Endothelial cell of umbilical vein (primary cell): ENCODE results near the gene TMEM181. TPM values are rescaled to one million over a fixed set of nuclear protein-coding genes. Genes with fewer than 3 reads are reported as not detected.

Experiments used
- BruUV-seq: library from RNA; stranded (reverse); fragments of 400-500 nt; replicated peaks from 2 replicates; lab custom pipeline; 2021; lab: Mats Ljungman, UMichigan
- CTCF ChIA-PET: fragments of 300-600, 350-600 bp; sonication (Branson Sonifier 250); formaldehyde crosslinking; loops from one replicate; lab custom pipeline; 2021; ENCODE audit warnings: antibody characterized with exemption, inconsistent platforms; lab: Charles Lee
- POLR2A ChIA-PET: fragments of 300-600, 350-600 bp; sonication (Branson Sonifier 250); formaldehyde crosslinking; loops from one replicate; lab custom pipeline; 2021; ENCODE audit warnings: antibody characterized with exemption, inconsistent platforms; lab: Charles Lee
- DNase-seq: peaks from one replicate; pipeline ENCODE4 v3.0.0-alpha.2; 2011; ENCODE audit warnings: low read depth, low spot score
- FAIRE-seq: peaks from 2 replicates; lab custom pipeline; 2011; peaks lifted over from hg19 to GRCh38; lab: Jason Lieb, UNC
- H2AFZ ChIP-seq: 2 replicates; pipeline ENCODE4 v1.6.0; 2012; ENCODE audit warnings: low read depth, low read length, control low read depth, inconsistent platforms
- H3K27ac ChIP-seq: 2 replicates; pipeline ENCODE4 v1.5.1; 2011; ENCODE audit warnings: low read depth, mild to moderate bottlenecking, control low read depth, low read length, moderate library complexity; ENCODE audit not compliant: insufficient read depth
- H3K27me3 ChIP-seq, 2 experiments: 2 replicates each; pipeline versions ENCODE4 v1.6.0 to v1.6.1; 2011; ENCODE audit warnings: low read length in 2 of 2, mixed read lengths in 1 of 2; ENCODE audit not compliant: control insufficient read depth in 2 of 2, insufficient read depth in 2 of 2
- H3K36me3 ChIP-seq, 2 experiments: 2 replicates in 1 of 2; 3 replicates in 1 of 2; pipeline ENCODE4 v1.5.1; 2011; ENCODE audit warnings: low read length in 2 of 2, mild to moderate bottlenecking in 1 of 2, moderate library complexity in 1 of 2; ENCODE audit not compliant: control insufficient read depth in 2 of 2, insufficient read depth in 2 of 2; ENCODE audit errors: extremely low read depth in 1 of 2
- H3K4me1 ChIP-seq: 3 replicates; pipeline ENCODE4 v1.5.1; 2011; ENCODE audit warnings: mild to moderate bottlenecking, low read length; ENCODE audit not compliant: control insufficient read depth, insufficient read depth; ENCODE audit errors: extremely low read depth
- H3K4me2 ChIP-seq: 2 replicates; pipeline ENCODE4 v1.6.1; 2011; ENCODE audit warnings: low read length, control low read depth, mixed read lengths; ENCODE audit not compliant: insufficient read depth
- H3K4me3 ChIP-seq, 3 experiments: fragments of 200-600 bp in 1 of 3; sonication (generic), shearing (Covaris generic) in 1 of 3; replicated peaks in 1 of 3; 2 replicates each; pipeline ENCODE4 v1.5.1; 2011 to 2016; ENCODE audit warnings: control low read depth in 3 of 3, low read length in 3 of 3, mild to moderate bottlenecking in 2 of 3, inconsistent platforms in 1 of 3, low read depth in 1 of 3, moderate library complexity in 1 of 3; ENCODE audit not compliant: insufficient read depth in 1 of 3
- H3K79me2 ChIP-seq: 2 replicates; pipeline ENCODE4 v1.6.0; 2012; ENCODE audit warnings: low read length, inconsistent platforms; ENCODE audit not compliant: control insufficient read depth, insufficient read depth
- H3K9ac ChIP-seq: replicated peaks from 2 replicates; pipeline ENCODE3; 2011; ENCODE audit warnings: low read length, control low read depth; ENCODE audit not compliant: insufficient read depth; ENCODE audit errors: extremely low read depth
- H3K9me1 ChIP-seq: replicated peaks from 3 replicates; pipeline ENCODE4 v1.6.0; 2011; ENCODE audit warnings: mild to moderate bottlenecking, low read length; ENCODE audit not compliant: control insufficient read depth, insufficient read depth; ENCODE audit errors: extremely low read depth
- H3K9me3 ChIP-seq: replicated peaks from 2 replicates; pipeline ENCODE4 v1.5.1; 2012; ENCODE audit warnings: low read length, inconsistent platforms; ENCODE audit not compliant: control insufficient read depth, insufficient read depth
- H4K20me1 ChIP-seq: replicated peaks from 2 replicates; pipeline ENCODE3; 2011; ENCODE audit warnings: mild to moderate bottlenecking, low read length; ENCODE audit not compliant: control insufficient read depth, insufficient read depth; ENCODE audit errors: extremely low read depth
- EZH2 ChIP-seq: IDR thresholded peaks from 2 replicates; pipeline ENCODE4 v1.6.1; 2012; ENCODE audit warnings: borderline replicate concordance, low read depth, mild to moderate bottlenecking, moderate library complexity, low read length, inconsistent platforms; ENCODE audit not compliant: severe bottlenecking
- FOS ChIP-seq: IDR thresholded peaks from 2 replicates; pipeline ENCODE4 v1.6.1; 2011; ENCODE audit warnings: mild to moderate bottlenecking, low read length, moderate library complexity, borderline replicate concordance; ENCODE audit not compliant: insufficient read depth
- GATA2 ChIP-seq: IDR thresholded peaks from 2 replicates; pipeline ENCODE4 v1.7.0; 2011; ENCODE audit warnings: low read depth, mild to moderate bottlenecking, moderate library complexity, mixed read lengths, low read length; ENCODE audit not compliant: insufficient read length, insufficient read depth
- JUN ChIP-seq: IDR thresholded peaks from 2 replicates; pipeline ENCODE4 v1.6.1; 2011; ENCODE audit warnings: borderline replicate concordance, low read depth; ENCODE audit not compliant: insufficient read length, insufficient read depth
- MYC ChIP-seq: IDR thresholded peaks from one replicate; pipeline ENCODE4 v1.6.1; 2011; ENCODE audit warnings: mild to moderate bottlenecking, low read depth, low read length
- POLR2A ChIP-seq: IDR thresholded peaks from 2 replicates; pipeline ENCODE4 v1.6.1; 2012; ENCODE audit warnings: low read depth, mild to moderate bottlenecking, control low read depth, low read length
- POLR2AphosphoS5 ChIP-seq: IDR thresholded peaks from 2 replicates; pipeline ENCODE4 v1.6.1; 2012; ENCODE audit warnings: low read depth, mild to moderate bottlenecking, control low read depth, low read length, moderate library complexity; ENCODE audit not compliant: insufficient read depth
- dilution Hi-C: fragments of 300-500 bp; cut with MboI; formaldehyde crosslinking; loops from one replicate; pipeline ENCODE4 v1.15.0; 2019; ENCODE audit warnings: low sequenced_read_pairs; ENCODE audit not compliant: extremely low pct_ligation_motif_present
- intact Hi-C: fragments of 100-400 bp; cut with micrococcal nuclease; formaldehyde crosslinking; loops from one replicate; pipeline ENCODE4 v1.10.0; 2022
- polyA plus RNA-seq, 4 experiments: library from polyadenylated mRNA; depleted of rRNA in 3 of 4; stranded (reverse) in 3 of 4; unstranded in 1 of 4; fragments of >200 nt; gene quantifications; 2 replicates each; pipeline versions ENCODE4 v1.2.1 to v1.2.3, GENCODE V29; 2011 to 2012; ENCODE audit warnings: missing spikeins in 1 of 4
- total RNA-seq: library from RNA; stranded (reverse); gene quantifications from 2 replicates; pipeline ENCODE4 v1.2.3, GENCODE V29; 2021
- TF ChIP-seq, protein P1 (sequence below), 2 donors: IDR thresholded peaks; 1 replicate in 1 of 2; 2 replicates in 1 of 2; pipeline ENCODE4 v1.5.1; 2011; ENCODE audit warnings: low read length in 2 of 2, mild to moderate bottlenecking in 2 of 2, moderate library complexity in 2 of 2, control low read depth in 1 of 2, inconsistent platforms in 1 of 2, low read depth in 1 of 2; ENCODE audit not compliant: insufficient read depth in 1 of 2; ENCODE audit errors: extremely low read depth in 1 of 2
- TF ChIP-seq, protein P2 (sequence below): IDR thresholded peaks from 2 replicates; pipeline ENCODE4 v1.6.1; 2011; ENCODE audit not compliant: insufficient read depth, insufficient read length

TMEM181 gene
- total and polyA plus RNA-seq, 2 donors (not counting 3 experiments of a cell fraction or from before 2014, with no cell fraction given) = 21.7 to 33.5 TPM

DNA sequence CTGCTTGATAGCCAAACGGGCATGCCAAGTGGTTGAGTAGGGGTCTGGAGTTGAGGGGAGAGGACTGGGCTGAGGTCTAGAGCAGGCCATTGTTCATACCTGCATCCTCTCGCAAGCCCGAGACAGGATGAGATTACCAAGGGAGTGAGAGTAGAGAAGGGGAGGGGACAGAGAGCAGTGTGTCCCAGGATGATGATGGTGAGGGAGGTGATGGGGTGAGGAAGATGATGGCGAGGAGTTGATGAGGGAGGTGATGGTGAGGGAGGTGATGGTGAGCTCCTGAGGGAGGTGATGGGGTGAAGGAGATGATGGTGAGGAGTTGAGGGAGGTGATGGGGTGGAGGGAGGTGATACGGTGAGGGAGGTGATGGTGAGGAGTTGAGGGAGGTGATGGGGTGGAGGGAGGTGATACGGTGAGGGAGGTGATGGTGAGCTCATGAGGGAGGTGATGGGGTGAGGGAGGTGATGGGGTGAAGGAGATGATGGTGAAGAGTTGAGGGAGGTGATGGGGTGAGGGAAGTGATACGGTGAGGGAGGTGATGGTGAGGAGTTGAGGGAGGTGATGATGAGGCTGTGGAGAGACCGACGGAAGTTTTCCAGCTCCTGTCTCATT, 6.4 kb downstream of the TMEM181 start:
- Histone ChIP-seq H3K79me2 (peaks cover 80% of the 10 kb centered on the region), H2AFZ (no peak overlapping the region), H3K9me1 (no peaks in the 10 kb centered on the region), H3K9me3 (no peaks in the 10 kb centered on the region), H3K36me3 (no peaks in the 10 kb centered on the region), H3K27me3 (no peaks in the 10 kb centered on the region), H4K20me1 (no peaks in the 10 kb centered on the region), H3K4me3 (no peak overlapping the region), H3K9ac (no peak overlapping the region), H3K4me2 (no peak overlapping the region), H3K4me1 (peaks cover 11% of the 10 kb centered on the region), H3K27ac (no peak overlapping the region)
- DNase-seq (no peak), FAIRE-seq (no peak)
- intact Hi-C loops (no loop called here), dilution Hi-C loops (no loop called here)
- TF ChIP-seq POLR2AphosphoS5 (no peak), POLR2A (no peak), JUN (no peak), EZH2 (no peak), GATA2 (no peak), FOS (no peak), MYC (no peak)
- TF ChIP-seq, protein P1, sequence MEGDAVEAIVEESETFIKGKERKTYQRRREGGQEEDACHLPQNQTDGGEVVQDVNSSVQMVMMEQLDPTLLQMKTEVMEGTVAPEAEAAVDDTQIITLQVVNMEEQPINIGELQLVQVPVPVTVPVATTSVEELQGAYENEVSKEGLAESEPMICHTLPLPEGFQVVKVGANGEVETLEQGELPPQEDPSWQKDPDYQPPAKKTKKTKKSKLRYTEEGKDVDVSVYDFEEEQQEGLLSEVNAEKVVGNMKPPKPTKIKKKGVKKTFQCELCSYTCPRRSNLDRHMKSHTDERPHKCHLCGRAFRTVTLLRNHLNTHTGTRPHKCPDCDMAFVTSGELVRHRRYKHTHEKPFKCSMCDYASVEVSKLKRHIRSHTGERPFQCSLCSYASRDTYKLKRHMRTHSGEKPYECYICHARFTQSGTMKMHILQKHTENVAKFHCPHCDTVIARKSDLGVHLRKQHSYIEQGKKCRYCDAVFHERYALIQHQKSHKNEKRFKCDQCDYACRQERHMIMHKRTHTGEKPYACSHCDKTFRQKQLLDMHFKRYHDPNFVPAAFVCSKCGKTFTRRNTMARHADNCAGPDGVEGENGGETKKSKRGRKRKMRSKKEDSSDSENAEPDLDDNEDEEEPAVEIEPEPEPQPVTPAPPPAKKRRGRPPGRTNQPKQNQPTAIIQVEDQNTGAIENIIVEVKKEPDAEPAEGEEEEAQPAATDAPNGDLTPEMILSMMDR (IDR thresholded peaks at IDR 0.05; ENCODE audit: extremely low read depth in 1 of 2, insufficient read depth in 1 of 2, low read depth in 1 of 2, low read length in 2 of 2) = no peak
- TF ChIP-seq, protein P2, sequence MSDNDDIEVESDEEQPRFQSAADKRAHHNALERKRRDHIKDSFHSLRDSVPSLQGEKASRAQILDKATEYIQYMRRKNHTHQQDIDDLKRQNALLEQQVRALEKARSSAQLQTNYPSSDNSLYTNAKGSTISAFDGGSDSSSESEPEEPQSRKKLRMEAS = no peak
- CTCF ChIA-PET = no interaction called here
- POLR2A ChIA-PET = no interaction called here
- BruUV-seq = no TSS peak
